GM19463 (cell line): ENCODE measurements around the gene CMBL.

Experiments
- ATAC-seq: cut with Tn5 transposase; IDR thresholded peaks from one replicate; pipeline ENCODE4 v1.9.1; 2021; ENCODE audit warnings: mild to moderate bottlenecking, moderate library complexity; ENCODE audit not compliant: unreplicated experiment

The CMBL gene

DNA sequence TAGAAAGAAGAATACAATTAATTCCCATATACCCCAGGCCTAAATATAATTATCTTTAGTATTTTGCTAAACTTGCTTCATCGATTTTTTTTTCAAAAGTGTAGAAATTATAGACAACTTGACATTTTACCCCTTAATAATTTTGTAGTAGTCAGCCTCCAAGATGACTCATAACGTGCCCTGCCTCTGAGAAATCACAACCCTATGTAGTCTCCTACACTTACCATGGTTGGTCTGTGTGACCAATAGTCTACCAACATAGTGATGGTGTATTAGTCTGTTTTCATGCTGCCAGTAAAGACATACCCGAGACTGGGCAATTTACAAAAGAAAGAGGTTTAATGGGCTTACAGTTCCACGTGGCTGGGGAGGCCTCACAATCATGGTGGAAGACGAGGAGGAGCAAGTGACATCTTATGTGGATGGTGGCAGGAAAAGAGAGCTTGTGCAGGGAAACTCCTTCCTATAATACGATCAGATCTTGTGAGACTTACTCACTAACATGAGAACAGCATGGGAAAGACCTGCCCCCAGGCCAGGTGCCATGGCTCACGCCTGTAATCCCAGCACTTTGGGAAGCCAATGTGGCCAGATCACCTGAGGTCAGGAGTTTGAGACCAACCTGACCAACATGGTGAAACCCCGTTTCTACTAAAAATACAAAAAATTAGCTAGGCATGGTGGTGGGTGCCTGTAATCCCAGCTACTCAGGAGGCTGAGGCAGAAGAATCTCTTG, 3.3 kb upstream of the CMBL start:
- peak; percentile 48 for ATAC-seq

DNA sequence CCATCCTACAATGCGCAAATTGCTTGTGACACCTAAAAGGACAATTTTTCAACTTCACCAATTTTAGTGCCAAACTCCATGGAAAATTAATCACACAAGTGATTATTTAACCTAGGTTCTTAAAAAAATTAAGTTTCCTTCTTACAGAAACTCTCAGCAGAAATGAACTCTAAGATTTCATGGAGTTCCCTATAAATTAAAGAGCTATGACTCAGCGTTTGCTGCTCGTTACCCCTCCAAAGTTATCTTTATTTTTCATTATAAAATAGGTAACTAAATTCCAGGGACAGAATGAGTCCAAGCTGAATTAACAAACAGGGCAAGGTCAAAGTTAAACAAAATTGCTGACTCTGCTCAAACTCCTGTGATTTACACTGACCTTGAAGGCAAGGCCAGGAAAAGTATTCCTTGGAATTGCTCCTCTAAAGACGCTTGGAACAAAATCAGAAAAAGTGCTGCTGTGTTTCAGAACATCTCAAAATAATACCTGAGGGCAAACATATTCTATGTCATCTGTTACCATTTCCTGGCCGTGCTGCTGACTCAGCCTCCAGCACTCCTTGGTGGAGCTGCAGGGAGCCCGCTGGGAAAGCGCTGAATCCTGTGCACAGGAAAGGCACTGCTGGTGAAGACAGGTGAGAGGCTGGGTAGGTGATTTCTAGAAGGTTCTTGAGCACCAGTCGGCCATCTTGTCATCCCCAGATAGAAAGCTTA, 2.5 kb upstream of the CMBL start:
- no peak for ATAC-seq

DNA sequence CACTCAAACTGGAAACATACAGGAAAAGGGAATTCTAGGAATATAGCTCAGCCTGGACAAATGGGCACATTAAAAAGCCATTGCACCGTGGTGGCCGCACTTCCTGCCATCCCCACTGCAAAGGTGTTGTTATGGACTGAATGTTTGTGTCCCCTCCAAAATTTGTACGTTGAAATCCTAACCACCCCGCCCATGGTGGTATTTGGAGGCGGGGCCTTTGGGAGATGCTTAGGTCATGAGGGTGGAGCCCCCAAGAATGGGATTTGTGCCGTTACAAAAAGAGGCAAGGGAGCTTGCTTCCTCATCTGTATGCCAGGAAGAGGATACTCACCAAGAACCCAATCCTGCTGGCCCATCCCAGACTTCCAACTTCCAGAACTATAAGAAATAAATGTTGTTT, 1.1 kb upstream of the CMBL start:
- no peak for ATAC-seq

DNA sequence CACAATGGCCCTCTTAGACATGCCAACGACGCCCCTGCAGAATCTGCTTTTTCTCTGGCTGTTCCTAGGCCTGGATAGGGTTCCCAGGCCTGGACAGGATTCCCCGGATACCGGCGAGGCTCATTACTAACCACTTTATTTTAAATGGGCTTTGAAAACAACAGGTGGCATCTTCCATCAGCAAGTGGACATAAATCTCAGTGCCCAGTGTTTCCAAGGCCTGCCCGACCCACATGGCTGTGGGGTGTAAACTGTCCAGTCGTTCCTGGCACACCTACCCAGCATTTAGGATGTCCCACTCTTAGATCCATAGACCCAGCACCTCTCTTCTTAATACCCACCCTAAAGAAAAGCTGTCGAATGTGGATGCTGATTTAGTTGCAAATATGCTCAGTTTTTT, 896 bp downstream of the CMBL start:
- no peak for ATAC-seq

DNA sequence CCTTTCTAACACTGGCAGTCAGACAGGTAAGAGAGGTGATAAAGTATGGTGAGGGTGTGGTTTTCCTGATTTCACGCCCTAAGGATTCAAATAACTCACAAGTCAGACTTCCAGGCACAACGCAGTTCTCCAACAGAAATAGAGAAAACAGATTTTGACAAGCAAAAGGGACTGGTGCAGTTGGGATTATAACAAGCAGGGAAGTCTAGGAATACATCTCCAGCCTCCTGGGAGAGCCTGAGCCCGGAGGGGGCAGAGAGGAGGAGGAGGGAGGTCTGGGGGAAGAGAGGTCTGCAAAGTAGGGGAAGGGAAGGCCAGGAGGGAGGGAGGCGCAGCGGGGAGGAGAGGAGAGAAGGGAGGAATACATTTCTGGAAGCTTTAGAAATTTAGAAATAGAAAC, 1.6 kb downstream of the CMBL start:
- no peak for ATAC-seq

DNA sequence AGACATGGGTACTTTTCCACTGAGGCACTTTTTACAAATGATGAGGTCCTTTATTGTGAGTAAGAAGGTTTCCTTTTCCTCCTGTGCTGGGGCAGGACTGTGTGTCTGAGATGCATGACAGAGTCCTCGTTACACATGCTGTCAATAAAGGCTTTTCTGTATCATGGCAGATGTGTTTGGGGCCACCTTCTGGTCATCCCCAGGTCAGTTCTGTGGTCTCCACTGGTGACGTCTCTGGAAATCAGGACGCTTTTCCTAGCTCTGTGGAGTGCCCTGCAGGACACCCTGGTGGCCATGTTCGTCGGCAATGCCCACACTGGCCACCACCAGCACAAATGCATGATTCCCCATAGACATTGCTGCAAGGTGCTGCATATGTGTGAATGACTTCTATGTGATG, 2.8 kb downstream of the CMBL start:
- ATAC-seq, result no peak

DNA sequence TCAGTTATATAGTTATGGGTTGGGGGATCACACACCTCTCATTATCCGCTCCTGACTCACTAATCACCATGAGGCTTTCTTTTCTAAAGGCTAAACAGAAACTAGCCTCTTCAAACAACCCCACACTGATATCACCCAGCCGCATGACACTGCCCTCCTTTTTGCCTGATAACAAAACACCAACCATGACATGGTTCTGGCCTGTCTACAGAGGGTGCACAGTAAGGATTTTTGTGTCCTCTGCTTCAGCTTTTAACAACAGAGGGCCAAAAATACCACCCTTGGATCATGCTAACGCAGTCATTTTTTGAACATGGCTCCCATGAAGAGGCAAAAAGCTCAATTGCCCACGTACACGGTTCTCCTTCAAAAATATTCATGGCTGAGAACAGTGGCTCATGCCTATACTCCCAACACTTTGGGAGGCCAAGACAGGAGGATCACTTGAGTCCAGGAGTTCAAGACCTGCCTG, 4.0 kb downstream of the CMBL start:
- ATAC-seq, result no peak

DNA sequence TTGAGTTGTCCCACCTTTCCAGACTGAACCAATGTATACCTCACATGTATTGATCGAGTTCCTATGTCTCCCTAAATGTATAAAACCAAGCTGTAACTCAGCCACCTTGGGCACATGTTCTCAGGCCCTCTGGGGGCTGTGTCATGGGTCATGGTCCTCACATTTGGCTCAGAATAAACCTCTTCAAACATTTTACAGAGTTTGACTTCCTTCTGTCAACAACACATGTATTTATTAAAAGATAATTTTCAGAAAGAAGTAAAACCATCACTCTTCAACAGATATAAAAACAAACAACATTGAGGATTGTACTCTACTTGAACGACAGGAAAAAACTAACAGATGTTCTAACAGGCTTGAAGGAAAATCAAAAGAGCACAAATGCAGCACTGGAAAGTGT, 4.5 kb downstream of the CMBL start:
- ATAC-seq, result no peak

DNA sequence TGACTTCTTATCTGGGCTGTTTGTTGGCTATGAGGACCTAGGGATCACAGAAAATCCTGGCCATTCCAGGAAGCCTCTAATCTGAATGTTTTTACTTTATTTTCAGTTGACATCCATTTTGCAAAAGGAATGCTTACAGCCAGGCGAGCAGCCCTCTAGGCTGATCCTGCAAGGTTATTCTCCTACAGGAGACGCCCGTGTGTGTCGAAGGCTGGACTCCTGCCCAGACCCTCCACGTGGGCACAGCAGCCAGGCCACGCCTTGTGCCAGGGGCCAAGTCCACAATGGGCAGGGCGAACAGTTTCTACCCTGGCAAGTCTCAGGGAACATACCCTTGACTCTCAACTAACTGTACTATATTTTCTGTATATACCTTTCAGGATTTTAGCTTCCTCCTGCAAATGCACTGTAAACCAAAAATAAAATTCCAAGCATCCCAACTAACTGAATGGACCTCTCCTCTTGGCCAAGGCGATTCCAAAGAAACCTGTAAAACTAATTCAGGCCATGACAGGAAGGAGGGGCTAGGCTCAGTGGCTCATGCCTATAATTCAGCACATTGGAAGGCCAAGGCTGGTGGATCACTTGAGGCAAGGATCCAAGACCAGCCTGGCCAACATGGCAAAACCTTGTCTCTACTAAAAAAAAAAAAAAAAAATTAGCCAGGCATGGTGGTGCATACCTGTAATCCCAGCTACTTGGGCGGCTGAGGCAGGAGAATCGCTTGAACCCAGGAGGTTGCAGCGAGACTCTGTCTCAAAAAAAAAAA, 5.7 kb downstream of the CMBL start:
- no peak for ATAC-seq

DNA sequence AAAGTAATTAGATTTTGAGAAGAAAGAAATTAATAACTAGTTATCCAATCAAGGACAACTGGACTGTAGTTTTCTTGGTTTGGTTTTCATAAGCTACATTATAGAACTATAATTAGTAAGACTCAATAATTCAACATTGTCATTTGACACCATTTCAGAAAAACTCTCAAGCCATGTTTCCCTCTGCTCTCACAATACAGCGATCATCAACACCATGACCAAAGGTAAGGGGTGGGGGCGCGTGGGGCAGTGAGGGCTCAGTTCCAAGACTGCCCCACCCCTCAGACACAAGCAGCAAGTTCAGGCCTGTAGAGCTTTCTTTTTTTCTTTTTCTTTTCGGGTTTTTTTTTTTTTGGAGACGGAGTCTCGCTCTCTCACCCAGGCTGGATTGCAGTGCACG, 6.4 kb downstream of the CMBL start:
- no peak for ATAC-seq

DNA sequence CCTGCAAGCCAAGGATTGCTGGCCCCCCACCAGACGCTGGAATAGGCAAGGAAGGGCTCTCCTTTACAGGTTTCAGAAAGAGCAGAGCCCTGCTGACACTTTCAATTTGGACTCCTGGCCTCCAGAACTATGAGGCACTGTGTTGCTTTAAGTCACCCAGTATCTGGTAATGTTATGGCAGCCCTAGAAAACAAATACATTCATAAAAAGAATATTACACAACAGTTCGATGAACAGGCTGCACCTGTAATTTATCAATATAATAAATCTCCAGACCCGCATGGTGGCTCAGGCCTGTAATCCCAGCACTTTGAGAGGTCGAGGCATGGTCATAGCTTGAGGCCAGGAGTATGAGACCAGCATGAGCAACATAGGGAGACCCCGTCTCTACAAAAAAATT, 7.5 kb downstream of the CMBL start:
- ATAC-seq, result no peak

DNA sequence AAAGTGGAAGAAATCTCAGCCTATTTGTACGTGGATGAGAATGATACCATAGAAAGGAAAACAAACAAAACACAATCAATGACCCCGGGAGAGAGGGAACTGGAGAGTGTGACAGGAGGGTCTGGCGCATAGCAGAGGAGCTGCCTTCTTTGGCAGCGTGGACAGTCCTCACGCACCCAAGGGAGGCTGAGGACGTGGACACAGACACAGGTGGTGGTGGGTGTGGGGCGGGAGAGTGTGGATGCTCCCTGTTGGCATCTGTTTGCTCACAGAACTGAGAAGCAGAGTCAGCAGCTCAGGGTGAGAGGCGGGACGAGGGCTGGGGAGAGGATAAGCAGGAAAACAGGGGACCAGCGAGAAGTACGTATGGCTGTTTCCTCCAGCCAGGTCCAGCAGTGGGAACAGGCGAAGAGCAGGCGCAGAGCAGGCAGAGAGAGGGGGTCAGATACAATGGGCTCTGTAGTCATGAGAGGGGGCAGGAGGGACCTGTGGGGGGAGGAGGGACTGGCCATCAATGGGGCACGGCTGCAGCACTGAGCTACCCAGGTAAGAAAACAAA, 10.0 kb downstream of the CMBL start:
- no peak for ATAC-seq

DNA sequence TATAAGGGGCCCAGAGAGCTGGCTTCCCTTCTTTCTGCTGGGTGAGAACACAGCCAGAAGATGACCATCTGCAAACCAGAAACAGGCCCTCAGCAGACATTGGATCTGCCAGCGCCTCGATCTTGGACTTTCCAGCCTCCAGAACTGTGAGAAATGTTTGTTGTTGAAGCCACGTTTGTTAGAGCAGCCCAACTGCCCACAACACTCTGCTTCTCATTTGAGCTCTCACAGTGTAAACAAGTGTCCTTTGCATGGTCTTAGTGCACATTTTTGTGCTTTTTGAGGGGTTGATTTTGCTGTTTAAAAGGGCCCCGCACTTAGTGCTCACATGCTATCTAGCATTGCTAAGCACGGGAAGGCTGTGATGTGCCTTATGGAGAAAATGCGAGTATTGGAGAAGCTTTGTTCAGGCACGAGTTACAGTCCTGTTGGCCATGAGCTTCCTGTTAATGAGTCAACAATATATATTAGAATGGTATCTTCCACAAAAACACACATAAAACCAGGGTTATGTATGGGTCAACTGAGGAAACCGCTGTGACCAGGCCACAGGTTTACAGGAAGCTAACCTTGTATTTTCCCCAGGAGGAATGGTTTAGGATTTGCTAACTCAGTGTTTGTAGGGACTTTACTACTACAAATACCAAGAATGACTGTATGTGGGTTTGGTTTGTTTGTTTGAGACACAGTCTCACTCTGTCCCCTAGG, 11.9 kb downstream of the CMBL start:
- no peak for ATAC-seq

DNA sequence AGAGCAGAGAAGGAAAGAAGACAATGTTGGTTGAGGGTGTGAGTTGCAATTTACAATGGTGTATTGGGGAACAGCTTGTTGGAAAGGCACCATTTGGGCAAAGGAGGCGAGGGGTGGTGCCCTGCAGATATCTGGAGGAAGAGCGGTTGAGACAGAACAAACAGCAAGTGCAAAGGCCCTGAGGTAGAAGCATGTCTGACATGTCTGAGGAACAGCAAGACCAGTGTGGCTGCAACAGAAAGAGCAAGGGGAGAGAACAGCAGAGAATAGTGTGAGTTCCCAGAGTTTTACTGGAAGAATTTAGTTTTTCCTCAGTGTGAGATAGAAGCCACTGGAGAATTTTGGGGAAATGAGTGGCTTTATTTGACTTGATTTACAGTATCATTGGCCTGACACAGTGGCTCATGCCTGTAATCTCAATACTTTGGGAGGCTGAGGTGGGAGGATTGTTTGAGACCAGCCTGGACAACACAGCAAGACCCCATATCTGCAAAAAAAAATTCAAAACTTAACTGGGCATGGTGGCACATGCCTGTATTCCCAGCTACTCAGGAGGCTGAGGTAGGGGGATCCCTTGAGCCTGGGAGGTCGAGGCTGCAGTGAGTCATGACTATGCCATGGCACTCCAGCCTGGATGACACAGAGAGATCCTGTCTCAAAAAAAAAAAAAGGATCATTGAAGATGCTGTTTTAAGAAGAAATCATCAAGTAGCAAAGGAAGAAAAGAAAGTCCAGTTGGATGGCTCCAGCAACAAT, 13.6 kb downstream of the CMBL start:
- ATAC-seq, result no peak

DNA sequence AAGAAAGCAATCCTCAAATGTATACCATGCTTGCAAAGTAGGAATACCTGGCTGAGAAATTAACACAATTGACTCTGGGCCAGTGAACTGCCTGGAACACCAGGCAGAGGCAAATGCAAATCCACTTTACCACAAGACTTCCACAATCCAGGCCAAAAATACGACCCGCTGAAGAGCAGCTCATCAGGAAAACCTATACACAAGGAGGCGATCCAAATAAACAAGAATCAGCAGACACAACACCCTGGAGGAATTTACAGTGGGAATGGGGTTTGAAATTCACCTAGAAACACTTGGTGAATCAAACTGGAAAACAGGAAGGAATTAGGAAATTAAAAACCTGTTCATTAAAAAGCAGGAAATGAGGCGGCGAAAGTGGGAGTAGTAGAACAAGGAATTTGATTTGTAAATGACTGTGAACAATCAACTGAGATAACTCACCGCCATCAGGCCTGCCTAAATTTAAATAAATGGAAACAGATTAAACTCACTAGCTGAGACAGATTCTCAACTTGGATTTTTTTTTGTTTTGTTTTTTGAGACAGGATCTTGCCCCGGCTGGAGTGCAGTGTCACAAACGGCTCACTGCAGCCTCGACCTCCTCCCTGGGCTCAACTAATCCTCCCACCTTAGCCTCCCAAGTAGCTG, 15.9 kb downstream of the CMBL start:
- no peak for ATAC-seq

DNA sequence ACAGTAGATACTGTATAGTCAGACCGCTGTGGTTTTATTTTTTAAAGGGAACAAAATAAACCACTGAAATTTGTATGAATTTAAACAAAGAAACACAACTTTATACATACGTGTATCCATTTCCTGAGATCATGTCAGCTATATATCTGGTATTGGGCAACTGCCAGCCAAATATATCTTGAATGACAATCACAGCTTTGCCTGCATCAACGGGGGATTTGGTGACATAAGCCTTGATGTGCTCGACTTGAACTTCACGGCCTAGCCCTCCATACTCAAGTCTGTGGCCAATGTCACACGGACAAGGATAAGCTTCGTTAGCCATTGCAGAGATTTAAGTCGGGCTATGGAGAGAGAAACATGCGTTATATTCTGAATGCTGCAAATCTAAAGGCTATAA, 17.3 kb downstream of the CMBL start:
- no peak for ATAC-seq

DNA sequence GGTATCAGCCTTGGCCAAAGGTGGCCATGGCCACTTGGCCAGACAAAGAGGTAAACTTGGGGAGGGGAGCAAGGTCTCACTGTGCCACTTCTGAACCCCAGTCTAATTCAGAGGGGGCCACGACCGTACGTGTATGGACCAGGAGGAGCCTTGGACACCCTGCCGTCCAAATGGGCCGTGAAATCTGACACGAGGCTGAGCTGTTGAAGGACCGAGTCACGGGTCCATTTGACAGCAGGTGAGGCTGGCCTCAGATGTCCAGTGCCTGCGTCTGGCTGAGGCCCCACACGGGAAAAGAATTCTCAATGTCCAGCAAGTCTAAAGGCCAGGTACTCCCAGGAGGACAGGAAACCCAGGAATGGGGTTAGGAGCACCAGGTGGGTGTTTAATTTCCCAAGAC, 17.7 kb downstream of the CMBL start:
- no peak for ATAC-seq

DNA sequence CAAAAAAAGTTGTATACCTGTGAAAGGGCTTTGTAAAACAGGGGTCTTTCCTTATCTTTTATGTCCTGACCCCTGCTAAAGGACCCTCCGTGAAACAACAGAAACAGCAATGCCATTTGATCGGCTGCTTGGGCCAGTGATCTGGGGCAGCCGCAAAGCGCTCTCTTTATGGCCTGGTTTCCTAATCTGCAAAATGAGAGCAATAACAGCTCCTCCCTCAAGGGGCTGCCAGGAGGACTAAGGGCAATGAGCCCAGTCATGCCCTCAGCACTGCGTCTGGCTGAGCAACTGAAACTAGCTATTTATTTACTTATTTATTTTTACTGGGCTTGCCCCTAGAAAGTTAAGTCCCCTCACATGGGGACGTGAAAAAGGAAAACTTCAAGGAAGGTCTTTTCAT, 18.3 kb downstream of the CMBL start:
- ATAC-seq, result no peak

DNA sequence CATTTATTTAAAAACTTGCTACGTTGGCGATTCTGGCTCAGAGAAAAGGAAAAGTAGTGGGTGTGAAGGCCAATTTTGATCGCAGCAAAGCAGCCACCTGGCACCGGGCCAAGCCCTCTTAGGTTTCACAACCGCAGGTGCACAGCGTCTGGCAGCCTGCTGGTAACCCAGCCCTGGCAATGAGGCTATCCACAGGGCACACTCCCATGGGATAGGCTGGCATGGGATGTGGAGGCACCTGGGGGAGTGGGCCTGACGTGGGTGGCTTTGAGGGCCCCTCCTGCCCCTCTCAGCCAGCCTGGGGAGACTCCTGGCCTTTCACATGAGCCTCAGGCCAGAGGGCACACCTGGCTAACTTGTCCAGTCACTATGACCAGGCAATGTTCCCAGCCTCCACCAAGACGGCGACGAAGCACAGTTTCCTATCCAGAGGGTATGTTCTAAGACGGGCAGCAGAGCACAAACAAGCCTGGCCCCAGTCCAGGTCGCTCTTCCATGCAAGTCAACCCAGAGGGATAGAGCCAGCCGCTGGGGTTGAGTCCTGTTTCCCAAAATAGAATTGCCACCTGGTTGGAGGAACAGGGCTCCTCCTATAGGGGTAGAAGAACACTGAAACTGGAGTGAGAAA, 19.0 kb downstream of the CMBL start:
- ATAC-seq, result peak; percentile 64
